ENCODE results near the gene TFPT. TPM values are rescaled to one million over a fixed set of nuclear protein-coding genes. Genes with fewer than 3 reads are reported as not detected.

TFPT gene
- total and polyA plus RNA-seq, 2 of the 13 experiments (the other 11 are each of a cell fraction or from before 2014, with no cell fraction given): 8.4 to 10.7 TPM

GRCh38 chr19:54115109-54116063 is at the start of gene TFPT, which contains the start of gene PRPF31 (continued):
- TF ChIP-seq, protein P1, sequence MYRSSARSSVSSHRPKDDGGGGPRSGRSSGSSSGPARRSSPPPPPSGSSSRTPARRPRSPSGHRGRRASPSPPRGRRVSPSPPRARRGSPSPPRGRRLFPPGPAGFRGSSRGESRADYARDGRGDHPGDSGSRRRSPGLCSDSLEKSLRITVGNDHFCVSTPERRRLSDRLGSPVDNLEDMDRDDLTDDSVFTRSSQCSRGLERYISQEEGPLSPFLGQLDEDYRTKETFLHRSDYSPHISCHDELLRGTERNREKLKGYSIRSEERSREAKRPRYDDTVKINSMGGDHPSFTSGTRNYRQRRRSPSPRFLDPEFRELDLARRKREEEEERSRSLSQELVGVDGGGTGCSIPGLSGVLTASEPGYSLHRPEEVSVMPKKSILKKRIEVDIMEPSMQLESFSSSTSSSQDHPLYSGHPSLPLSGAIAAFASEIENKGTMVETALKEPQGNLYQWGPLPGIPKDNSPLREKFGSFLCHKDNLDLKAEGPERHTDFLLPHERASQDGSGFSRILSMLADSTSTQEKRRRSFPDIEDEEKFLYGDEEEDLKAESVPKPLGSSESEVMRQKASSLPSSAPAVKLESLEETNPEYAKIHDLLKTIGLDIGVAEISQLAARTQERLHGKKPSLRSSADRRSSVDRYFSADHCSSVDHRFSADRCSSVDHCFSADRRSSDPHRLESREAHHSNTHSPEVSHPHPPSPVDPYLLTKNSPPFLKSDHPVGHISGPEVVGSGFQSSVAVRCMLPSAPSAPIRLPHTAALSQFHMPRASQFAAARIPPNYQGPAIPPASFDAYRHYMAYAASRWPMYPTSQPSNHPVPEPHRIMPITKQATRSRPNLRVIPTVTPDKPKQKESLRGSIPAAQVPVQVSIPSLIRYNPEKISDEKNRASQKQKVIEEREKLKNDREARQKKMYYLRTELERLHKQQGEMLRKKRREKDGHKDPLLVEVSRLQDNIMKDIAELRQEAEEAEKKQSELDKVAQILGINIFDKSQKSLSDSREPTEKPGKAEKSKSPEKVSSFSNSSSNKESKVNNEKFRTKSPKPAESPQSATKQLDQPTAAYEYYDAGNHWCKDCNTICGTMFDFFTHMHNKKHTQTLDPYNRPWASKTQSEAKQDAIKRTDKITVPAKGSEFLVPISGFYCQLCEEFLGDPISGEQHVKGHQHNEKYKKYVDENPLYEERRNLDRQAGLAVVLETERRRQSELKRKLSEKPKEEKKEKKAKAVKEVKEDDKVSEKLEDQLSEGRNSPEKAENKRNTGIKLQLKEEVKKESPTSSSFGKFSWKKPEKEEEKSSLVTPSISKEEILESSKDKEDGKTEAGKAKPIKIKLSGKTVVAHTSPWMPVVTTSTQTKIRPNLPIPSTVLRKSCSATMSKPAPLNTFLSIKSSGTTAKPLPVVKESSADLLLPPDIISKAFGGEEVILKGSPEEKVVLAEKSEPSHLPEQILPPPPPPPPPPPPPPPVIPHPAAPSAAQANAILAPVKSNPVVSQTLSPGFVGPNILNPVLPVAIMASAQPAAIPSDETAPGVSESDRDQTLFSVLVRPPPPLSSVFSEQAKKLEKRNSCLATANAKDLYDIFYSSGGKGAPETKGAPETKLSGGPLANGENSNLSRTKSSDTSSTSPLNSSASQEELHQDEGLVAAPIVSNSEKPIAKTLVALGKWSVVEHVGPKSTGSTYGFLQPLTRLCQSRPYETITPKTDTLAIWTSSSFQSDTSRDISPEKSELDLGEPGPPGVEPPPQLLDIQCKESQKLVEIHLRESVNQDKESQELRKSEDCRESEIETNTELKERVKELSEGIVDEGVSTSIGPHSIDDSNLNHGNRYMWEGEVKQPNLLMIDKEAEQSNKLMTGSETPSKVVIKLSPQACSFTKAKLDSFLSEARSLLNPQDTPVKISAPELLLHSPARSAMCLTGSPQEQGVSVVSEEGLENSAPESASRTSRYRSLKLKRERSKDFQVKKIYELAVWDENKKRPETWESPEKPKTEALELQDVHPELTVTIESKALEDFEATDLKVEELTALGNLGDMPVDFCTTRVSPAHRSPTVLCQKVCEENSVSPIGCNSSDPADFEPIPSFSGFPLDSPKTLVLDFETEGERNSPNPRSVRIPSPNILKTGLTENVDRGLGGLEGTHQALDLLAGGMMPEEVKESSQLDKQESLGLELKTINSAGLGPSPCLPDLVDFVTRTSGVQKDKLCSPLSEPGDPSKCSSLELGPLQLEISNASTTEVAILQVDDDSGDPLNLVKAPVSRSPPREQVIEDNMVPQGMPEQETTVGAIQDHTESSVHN (CRISPR knock-in tag; IDR thresholded peaks at IDR 0.05): peak; percentile 32; the same call in 1 of the 2 replicates
- TF ChIP-seq HNRNPUL1 (IDR thresholded peaks at IDR 0.05; ENCODE audit: low read depth, low read length): no peak
- peak; percentile 46; the same call in 1 of the 2 replicates for TF ChIP-seq ETV5 (CRISPR knock-in tag; IDR thresholded peaks at IDR 0.05; ENCODE audit: borderline replicate concordance)
- TF ChIP-seq KMT2A (CRISPR knock-in tag; IDR thresholded peaks at IDR 0.05): peak; percentile 61; the same call in 1 of the 2 replicates
- peak; percentile 75 for TF ChIP-seq SP2 (CRISPR knock-in tag; IDR thresholded peaks at IDR 0.05)
- TF ChIP-seq ZBTB8A (CRISPR knock-in tag; IDR thresholded peaks at IDR 0.05; ENCODE audit: borderline replicate concordance, low read depth): 0 out of 2 replicates have a peak, but pooled peaks have one; percentile 71
- peak; percentile 89 for TF ChIP-seq HDAC2 (CRISPR knock-in tag; IDR thresholded peaks at IDR 0.05)
- TF ChIP-seq KLF9 (CRISPR knock-in tag; IDR thresholded peaks at IDR 0.05; ENCODE audit: low read depth): no peak
- TF ChIP-seq ZFP1 (CRISPR knock-in tag; IDR thresholded peaks at IDR 0.05): peak; percentile 76; the same call in 1 of the 2 replicates
- TF ChIP-seq NCOA5 (CRISPR knock-in tag; IDR thresholded peaks at IDR 0.05): no peak
- TF ChIP-seq ZNF782 (CRISPR knock-in tag; IDR thresholded peaks at IDR 0.05; ENCODE audit: borderline replicate concordance): peak; percentile 86; the same call in 1 of the 2 replicates
- peak; percentile 33 for TF ChIP-seq SOX5 (CRISPR knock-in tag; IDR thresholded peaks at IDR 0.05; ENCODE audit: borderline replicate concordance)
- TF ChIP-seq MED13 (CRISPR knock-in tag; IDR thresholded peaks at IDR 0.05): no peak
- TF ChIP-seq, protein P2, sequence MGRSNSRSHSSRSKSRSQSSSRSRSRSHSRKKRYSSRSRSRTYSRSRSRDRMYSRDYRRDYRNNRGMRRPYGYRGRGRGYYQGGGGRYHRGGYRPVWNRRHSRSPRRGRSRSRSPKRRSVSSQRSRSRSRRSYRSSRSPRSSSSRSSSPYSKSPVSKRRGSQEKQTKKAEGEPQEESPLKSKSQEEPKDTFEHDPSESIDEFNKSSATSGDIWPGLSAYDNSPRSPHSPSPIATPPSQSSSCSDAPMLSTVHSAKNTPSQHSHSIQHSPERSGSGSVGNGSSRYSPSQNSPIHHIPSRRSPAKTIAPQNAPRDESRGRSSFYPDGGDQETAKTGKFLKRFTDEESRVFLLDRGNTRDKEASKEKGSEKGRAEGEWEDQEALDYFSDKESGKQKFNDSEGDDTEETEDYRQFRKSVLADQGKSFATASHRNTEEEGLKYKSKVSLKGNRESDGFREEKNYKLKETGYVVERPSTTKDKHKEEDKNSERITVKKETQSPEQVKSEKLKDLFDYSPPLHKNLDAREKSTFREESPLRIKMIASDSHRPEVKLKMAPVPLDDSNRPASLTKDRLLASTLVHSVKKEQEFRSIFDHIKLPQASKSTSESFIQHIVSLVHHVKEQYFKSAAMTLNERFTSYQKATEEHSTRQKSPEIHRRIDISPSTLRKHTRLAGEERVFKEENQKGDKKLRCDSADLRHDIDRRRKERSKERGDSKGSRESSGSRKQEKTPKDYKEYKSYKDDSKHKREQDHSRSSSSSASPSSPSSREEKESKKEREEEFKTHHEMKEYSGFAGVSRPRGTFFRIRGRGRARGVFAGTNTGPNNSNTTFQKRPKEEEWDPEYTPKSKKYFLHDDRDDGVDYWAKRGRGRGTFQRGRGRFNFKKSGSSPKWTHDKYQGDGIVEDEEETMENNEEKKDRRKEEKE (IDR thresholded peaks at IDR 0.05): no peak
- TF ChIP-seq NFE2 (CRISPR knock-in tag; IDR thresholded peaks at IDR 0.05): no peak
- TF ChIP-seq POLR2AphosphoS5 (IDR thresholded peaks at IDR 0.05; ENCODE audit: low read depth, low read length): peak; percentile 96
- peak; percentile 67; the same call in 1 of the 2 replicates for TF ChIP-seq JUN (CRISPR knock-in tag; IDR thresholded peaks at IDR 0.05)
- no peak for TF ChIP-seq ZNF432 (CRISPR knock-in tag; IDR thresholded peaks at IDR 0.05; ENCODE audit: borderline replicate concordance)
- TF ChIP-seq ZNF713 (CRISPR knock-in tag; IDR thresholded peaks at IDR 0.05): no peak
- TF ChIP-seq SRF (IDR thresholded peaks at IDR 0.05; ENCODE audit: low read depth, low read length): peak; percentile 85
